ENCODE results near the gene LAMC2. TPM values are rescaled to one million over a fixed set of nuclear protein-coding genes. Genes with fewer than 3 reads are reported as not detected.
"Not testable (repeated sequence)": the region's sequence is repeated elsewhere in the genome, so short reads cannot be mapped to it uniquely, and the experiment has no call there.

LAMC2 gene
- polyA plus RNA-seq, 4 donors = 2.4 to 70.6 (median 6.2) TPM

DNA sequence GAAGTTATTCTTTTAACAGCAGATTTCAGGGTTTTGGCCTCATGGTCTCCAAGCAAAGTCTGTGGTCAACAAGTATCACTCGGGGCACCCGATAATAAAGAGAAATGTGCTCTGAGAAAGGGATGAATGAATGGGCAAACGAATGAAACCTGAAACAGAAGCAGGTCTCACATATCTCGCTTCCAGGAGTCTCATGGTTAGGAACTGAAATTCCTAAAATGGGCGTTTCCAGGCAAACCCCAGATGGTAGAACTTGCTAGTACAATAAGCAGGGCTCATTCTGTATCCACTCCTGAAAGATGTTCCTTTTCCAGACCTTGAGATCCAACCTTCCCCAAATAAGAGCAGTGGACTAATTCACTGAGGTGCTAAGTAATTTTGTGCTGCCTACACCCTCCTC, 87.2 kb downstream of the LAMC2 start:
- Histone ChIP-seq H3K4me1 (ENCODE audit: control insufficient read depth in 3 of 3, insufficient read depth in 2 of 3, low read depth in 1 of 3, low read length in 2 of 3) (peaks cover 0 to 21% (median 0%) of the 10 kb centered on the region in 3 donors), H3K27ac (ENCODE audit: low read depth in 1 of 3, low read length in 2 of 3) (no peak overlapping the region), H3K36me3 (ENCODE audit: control insufficient read depth in 3 of 3, insufficient read depth in 2 of 3, low read depth in 1 of 3, low read length in 3 of 3) (no peaks in the 10 kb centered on the region), H3K27me3 (ENCODE audit: control insufficient read depth in 3 of 3, insufficient read depth in 3 of 3, low read length in 3 of 3) (no peaks in the 10 kb centered on the region), H3K9me3 (ENCODE audit: control insufficient read depth in 2 of 2, insufficient read depth in 1 of 2, low read depth in 1 of 2, low read length in 1 of 2) (no peaks in the 10 kb centered on the region), H3K4me3 (ENCODE audit: low read depth in 1 of 3, low read length in 3 of 3) (no peak overlapping the region)
- WGBS, 3 donors = 83 to 89% (median 84%) methylated on average over 5 of the region's 5 CpGs
- FAIRE-seq (no peak), DNase-seq (no peak)

DNA sequence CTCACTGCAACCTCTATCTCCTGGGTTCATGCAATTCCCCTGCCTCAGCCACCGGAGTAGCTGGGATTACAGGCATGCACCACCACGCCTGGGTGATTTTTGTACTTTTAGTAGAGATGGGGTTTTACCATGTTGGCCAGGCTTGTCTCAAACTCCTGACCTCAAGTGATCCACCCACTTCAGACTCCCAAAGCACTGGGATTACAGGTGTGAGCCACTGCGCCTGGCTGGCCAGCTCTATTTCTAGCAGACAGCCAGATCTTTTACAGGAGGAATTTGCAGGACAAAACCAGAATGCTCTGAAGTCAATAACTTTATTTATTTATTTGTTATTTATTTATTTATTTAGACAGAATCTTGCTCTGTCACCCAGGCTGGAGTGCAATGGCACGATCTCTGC, 87.9 kb downstream of the LAMC2 start:
- peaks cover 0 to 21% (median 0%) of the 10 kb centered on the region in 3 donors for H3K4me1 ChIP-seq (ENCODE audit: control insufficient read depth in 3 of 3, insufficient read depth in 2 of 3, low read depth in 1 of 3, low read length in 2 of 3)
- not testable (repeated sequence) for FAIRE-seq; DNase-seq; H3K27ac ChIP-seq (ENCODE audit: low read depth in 1 of 3, low read length in 2 of 3); H3K36me3 ChIP-seq (ENCODE audit: control insufficient read depth in 3 of 3, insufficient read depth in 2 of 3, low read depth in 1 of 3, low read length in 3 of 3); H3K27me3 ChIP-seq (ENCODE audit: control insufficient read depth in 3 of 3, insufficient read depth in 3 of 3, low read length in 3 of 3); H3K9me3 ChIP-seq (ENCODE audit: control insufficient read depth in 2 of 2, insufficient read depth in 1 of 2, low read depth in 1 of 2, low read length in 1 of 2); H3K4me3 ChIP-seq (ENCODE audit: low read depth in 1 of 3, low read length in 3 of 3)
- WGBS, 3 donors = 89 to 96% (median 89%) methylated on average over 4 of the region's 4 CpGs

DNA sequence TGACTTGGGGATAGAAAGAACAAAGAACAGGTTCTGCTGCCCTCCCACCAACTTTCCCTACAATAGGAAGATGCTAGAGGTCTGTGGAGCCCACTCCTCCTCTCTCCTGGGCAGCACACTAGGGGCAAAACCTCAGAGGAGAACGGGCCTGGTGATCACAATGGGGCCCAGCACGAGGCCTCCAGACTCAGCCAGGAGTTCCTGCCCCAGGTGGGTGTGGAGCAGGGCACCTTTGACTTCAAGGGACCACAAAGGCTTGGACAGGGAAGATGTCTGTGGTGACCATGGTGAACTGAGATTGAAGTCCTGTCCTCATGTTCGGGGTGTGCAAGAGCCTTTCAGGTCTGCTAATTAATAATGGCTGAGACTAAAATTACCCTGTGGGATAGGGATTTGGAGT, 88.8 kb downstream of the LAMC2 start:
- H3K27ac ChIP-seq (ENCODE audit: low read depth in 1 of 3, low read length in 2 of 3) = no peak overlapping the region
- H3K4me1 ChIP-seq (ENCODE audit: control insufficient read depth in 3 of 3, insufficient read depth in 2 of 3, low read depth in 1 of 3, low read length in 2 of 3) = peaks cover 0 to 24% (median 0%) of the 10 kb centered on the region in 3 donors
- DNase-seq = no peak
- H3K27me3 ChIP-seq (ENCODE audit: control insufficient read depth in 3 of 3, insufficient read depth in 3 of 3, low read length in 3 of 3) = no peaks in the 10 kb centered on the region
- no peak overlapping the region for H3K4me3 ChIP-seq (ENCODE audit: low read depth in 1 of 3, low read length in 3 of 3)
- H3K9me3 ChIP-seq (ENCODE audit: control insufficient read depth in 2 of 2, insufficient read depth in 1 of 2, low read depth in 1 of 2, low read length in 1 of 2) = no peaks in the 10 kb centered on the region
- 66 to 83% (median 66%) methylated on average over 3 of the region's 3 CpGs for WGBS, 3 donors
- H3K36me3 ChIP-seq (ENCODE audit: control insufficient read depth in 3 of 3, insufficient read depth in 2 of 3, low read depth in 1 of 3, low read length in 3 of 3) = no peaks in the 10 kb centered on the region
- no peak for FAIRE-seq

DNA sequence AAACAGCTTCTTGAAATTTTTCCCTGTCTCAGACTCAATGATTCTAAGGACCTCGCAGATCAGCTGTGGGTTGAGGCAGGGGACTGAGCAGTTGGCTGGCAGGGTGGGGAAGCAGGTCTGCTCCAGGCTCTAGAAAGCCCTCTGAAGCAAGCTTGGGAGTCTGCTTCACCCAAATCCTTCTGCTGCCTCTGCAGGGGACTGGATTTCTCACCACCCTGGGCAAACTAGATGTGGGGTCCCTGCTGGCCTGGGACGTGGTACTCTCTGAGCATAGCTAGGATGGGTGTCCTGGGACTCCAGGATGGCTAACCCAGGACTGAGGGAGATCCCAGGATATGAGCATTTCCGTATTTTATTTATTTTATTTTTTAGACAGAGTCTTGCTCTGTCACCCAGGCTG, 89.3 kb downstream of the LAMC2 start:
- no peak for DNase-seq
- Histone ChIP-seq H3K4me1 (ENCODE audit: control insufficient read depth in 3 of 3, insufficient read depth in 2 of 3, low read depth in 1 of 3, low read length in 2 of 3) (peaks cover 0 to 24% (median 0%) of the 10 kb centered on the region in 3 donors), H3K9me3 (ENCODE audit: control insufficient read depth in 2 of 2, insufficient read depth in 1 of 2, low read depth in 1 of 2, low read length in 1 of 2) (no peaks in the 10 kb centered on the region), H3K36me3 (ENCODE audit: control insufficient read depth in 3 of 3, insufficient read depth in 2 of 3, low read depth in 1 of 3, low read length in 3 of 3) (no peaks in the 10 kb centered on the region), H3K27ac (ENCODE audit: low read depth in 1 of 3, low read length in 2 of 3) (no peak overlapping the region), H3K4me3 (ENCODE audit: low read depth in 1 of 3, low read length in 3 of 3) (no peak overlapping the region), H3K27me3 (ENCODE audit: control insufficient read depth in 3 of 3, insufficient read depth in 3 of 3, low read length in 3 of 3) (no peaks in the 10 kb centered on the region)
- FAIRE-seq = no peak
- 76 to 86% (median 81%) methylated on average over 3 of the region's 3 CpGs for WGBS, 3 donors

DNA sequence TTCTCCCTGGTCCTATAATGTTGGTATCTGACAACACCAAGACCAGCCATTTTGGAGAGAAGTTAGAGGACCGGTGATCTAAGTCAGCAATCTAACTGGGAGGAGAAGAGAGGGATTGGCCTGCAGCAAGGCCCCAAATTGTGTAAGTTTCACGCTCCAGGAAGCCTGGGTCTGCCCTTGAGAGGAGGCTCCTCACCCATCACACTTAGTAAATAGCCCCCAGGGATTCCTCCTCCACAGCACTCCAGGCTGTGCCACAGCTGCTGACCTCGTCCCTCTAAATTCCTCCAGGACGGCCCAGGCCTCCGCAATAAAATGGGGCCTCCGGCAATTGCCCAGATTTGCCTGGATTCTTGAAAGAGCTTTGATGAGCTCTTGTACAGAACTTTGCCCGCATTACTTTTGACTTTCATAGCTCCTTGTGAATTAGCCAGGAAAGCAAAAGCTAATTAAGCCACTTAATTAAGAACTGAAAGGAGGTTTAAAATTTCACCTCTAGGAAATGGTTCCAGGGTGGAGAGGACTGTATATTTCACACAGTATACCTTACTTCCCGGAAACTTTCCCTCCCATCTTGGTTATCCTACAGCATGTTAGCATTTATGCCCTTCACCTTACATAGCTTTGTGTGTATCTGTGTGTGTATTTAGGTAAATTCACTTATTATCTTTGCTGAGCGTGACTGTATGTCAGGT, 90.5 kb downstream of the LAMC2 start:
- FAIRE-seq (no peak), DNase-seq (peak in 1 of 2 donors; percentile 61)
- no peaks in the 10 kb centered on the region for H3K36me3 ChIP-seq (ENCODE audit: control insufficient read depth in 3 of 3, insufficient read depth in 2 of 3, low read depth in 1 of 3, low read length in 3 of 3)
- H3K4me3 ChIP-seq (ENCODE audit: low read depth in 1 of 3, low read length in 3 of 3) = no peak overlapping the region
- H3K9me3 ChIP-seq (ENCODE audit: control insufficient read depth in 2 of 2, insufficient read depth in 1 of 2, low read depth in 1 of 2, low read length in 1 of 2) = no peaks in the 10 kb centered on the region
- H3K4me1 ChIP-seq (ENCODE audit: control insufficient read depth in 3 of 3, insufficient read depth in 2 of 3, low read depth in 1 of 3, low read length in 2 of 3) = peaks cover 0 to 14% (median 0%) of the 10 kb centered on the region in 3 donors
- WGBS, 3 donors = 57 to 75% (median 70%) methylated on average over 9 of the region's 9 CpGs
- peak overlapping the region in 1 of 3 donors; percentile 26 for H3K27ac ChIP-seq (ENCODE audit: low read depth in 1 of 3, low read length in 2 of 3)
- H3K27me3 ChIP-seq (ENCODE audit: control insufficient read depth in 3 of 3, insufficient read depth in 3 of 3, low read length in 3 of 3) = no peaks in the 10 kb centered on the region

DNA sequence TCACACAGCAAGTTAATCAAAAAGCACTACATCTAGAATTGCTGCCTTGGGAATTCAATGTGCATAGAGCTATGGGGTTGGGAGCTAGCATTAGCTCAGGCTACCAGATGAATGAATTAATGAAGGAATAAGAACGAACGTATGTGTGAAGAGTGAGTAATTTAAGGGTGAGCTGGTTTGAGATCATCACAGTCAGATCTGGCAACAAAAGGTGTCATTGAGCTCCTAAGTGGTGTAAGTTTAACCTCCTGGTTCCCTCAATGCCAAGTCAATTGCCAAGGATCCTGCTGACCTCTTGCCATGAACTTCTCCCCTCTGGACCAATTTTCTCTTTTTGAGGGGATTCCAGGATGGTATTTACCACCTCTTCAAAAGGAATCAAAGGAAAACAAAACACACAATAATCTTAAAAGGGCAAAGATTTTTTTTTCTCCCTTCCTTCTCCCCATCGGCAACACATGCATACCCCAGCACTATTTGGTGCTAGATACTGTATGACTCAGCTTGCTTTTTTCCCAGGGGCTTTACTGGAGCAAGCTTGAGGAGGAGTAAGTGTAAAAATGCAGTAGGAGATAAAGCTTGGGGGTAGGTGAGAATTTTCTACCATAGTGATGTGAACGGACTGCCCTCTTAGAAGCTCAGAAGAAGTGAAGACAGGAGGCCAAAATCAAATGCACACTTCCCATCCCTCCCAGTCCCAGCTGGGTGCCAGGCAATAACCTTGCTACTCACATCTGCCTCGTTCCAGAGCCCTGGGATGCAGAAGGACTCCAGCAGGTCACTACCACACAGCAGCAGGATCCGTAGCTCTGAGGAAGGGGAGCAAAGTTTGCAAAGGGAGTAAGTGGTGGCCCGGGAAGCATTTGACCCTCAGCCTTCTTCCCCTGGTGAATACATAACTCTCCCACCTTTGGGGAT, 92.0 kb downstream of the LAMC2 start:
- no peak for DNase-seq
- no peaks in the 10 kb centered on the region for H3K36me3 ChIP-seq (ENCODE audit: control insufficient read depth in 3 of 3, insufficient read depth in 2 of 3, low read depth in 1 of 3, low read length in 3 of 3)
- H3K4me3 ChIP-seq (ENCODE audit: low read depth in 1 of 3, low read length in 3 of 3) = no peak overlapping the region
- WGBS, 3 donors = 59 to 84% (median 71%) methylated on average over 7 of the region's 7 CpGs
- peaks cover 0 to 20% (median 0%) of the 10 kb centered on the region in 3 donors for H3K4me1 ChIP-seq (ENCODE audit: control insufficient read depth in 3 of 3, insufficient read depth in 2 of 3, low read depth in 1 of 3, low read length in 2 of 3)
- H3K27ac ChIP-seq (ENCODE audit: low read depth in 1 of 3, low read length in 2 of 3) = no peak overlapping the region
- H3K27me3 ChIP-seq (ENCODE audit: control insufficient read depth in 3 of 3, insufficient read depth in 3 of 3, low read length in 3 of 3) = no peaks in the 10 kb centered on the region
- no peak for FAIRE-seq
- no peaks in the 10 kb centered on the region for H3K9me3 ChIP-seq (ENCODE audit: control insufficient read depth in 2 of 2, insufficient read depth in 1 of 2, low read depth in 1 of 2, low read length in 1 of 2)

DNA sequence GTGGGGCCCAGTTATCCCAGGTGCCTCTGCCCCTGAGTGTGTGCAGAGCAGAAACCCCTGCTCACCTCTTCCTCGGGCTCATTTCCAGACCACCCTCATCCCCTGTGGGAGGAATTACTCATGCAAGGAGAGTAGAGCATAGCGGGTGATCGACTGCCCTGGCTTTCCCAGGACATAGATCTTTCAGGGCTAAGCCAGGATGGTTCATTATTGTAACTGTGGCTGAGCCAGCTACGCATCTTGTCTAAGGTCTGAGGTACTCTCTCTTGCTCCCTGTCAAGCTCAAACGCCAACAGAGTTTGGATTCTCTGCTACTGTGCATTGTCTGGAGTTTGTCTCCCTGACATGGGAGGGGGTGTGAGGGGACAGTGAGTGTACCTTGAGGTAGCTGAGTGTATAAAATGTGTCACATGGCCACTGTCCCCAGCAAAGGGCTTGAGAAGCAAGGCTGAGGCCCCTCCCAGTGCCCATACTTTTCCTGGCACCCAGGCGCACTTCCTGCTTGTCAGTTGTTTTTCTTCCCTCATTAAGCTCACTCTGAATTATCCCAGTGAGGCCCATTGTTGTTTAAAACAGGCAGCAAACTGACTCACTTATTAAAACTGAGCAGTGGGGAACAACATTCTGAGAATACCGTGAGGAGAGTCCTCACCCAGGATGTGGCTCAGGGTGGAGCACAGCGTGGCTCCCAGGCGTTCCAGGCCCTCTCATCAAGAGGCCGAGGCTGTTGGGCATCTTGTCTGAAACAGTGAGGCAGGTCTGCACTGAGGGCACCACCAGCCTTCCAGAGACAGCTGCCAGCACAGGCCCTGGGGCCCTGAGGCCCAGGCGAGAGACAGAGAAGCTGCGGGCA, 92.9 kb downstream of the LAMC2 start:
- Histone ChIP-seq H3K9me3 (ENCODE audit: control insufficient read depth in 2 of 2, insufficient read depth in 1 of 2, low read depth in 1 of 2, low read length in 1 of 2) (no peaks in the 10 kb centered on the region), H3K27me3 (ENCODE audit: control insufficient read depth in 3 of 3, insufficient read depth in 3 of 3, low read length in 3 of 3) (no peaks in the 10 kb centered on the region), H3K4me3 (ENCODE audit: low read depth in 1 of 3, low read length in 3 of 3) (no peak overlapping the region), H3K36me3 (ENCODE audit: control insufficient read depth in 3 of 3, insufficient read depth in 2 of 3, low read depth in 1 of 3, low read length in 3 of 3) (no peaks in the 10 kb centered on the region), H3K27ac (ENCODE audit: low read depth in 1 of 3, low read length in 2 of 3) (no peak overlapping the region), H3K4me1 (ENCODE audit: control insufficient read depth in 3 of 3, insufficient read depth in 2 of 3, low read depth in 1 of 3, low read length in 2 of 3) (peaks cover 0 to 20% (median 0%) of the 10 kb centered on the region in 3 donors)
- DNase-seq = no peak
- 83 to 86% (median 83%) methylated on average over 12 of the region's 12 CpGs for WGBS, 3 donors
- FAIRE-seq = no peak

DNA sequence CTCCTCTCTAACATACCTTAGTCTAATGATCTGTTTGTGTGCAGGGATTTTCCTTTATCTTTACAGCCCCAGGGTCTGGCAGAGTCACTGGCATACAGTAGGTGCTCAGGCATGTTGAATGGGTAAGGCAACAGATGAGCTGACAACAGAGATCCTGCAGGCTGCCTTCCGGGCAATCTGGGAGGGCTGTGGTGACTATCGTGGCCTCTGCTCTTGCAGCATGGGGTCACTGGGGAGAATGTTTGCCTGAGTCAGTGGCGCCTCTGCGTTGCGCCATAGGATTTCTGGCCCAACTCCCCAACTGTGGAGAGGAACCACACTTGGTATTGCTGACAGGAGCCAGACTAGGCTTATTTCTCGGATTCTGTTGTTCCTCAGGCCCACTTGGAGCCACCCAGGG, 93.8 kb downstream of the LAMC2 start:
- Histone ChIP-seq H3K27me3 (ENCODE audit: control insufficient read depth in 3 of 3, insufficient read depth in 3 of 3, low read length in 3 of 3) (no peaks in the 10 kb centered on the region), H3K9me3 (ENCODE audit: control insufficient read depth in 2 of 2, insufficient read depth in 1 of 2, low read depth in 1 of 2, low read length in 1 of 2) (no peaks in the 10 kb centered on the region), H3K27ac (ENCODE audit: low read depth in 1 of 3, low read length in 2 of 3) (no peak overlapping the region), H3K4me1 (ENCODE audit: control insufficient read depth in 3 of 3, insufficient read depth in 2 of 3, low read depth in 1 of 3, low read length in 2 of 3) (peaks cover 0 to 20% (median 0%) of the 10 kb centered on the region in 3 donors), H3K36me3 (ENCODE audit: control insufficient read depth in 3 of 3, insufficient read depth in 2 of 3, low read depth in 1 of 3, low read length in 3 of 3) (no peaks in the 10 kb centered on the region), H3K4me3 (ENCODE audit: low read depth in 1 of 3, low read length in 3 of 3) (no peak overlapping the region)
- no peak for FAIRE-seq
- WGBS, 3 donors = 88 to 90% (median 88%) methylated on average over 6 of the region's 6 CpGs
- DNase-seq = no peak

All from small intestine (tissue), 7 donors.